DMS 273 (cell line): ENCODE results near the gene ARID3B.
"Not testable (repeated sequence)": the region's sequence is repeated elsewhere in the genome, so short reads cannot be mapped to it uniquely, and the experiment has no call there.

Source experiments
- DNase-seq: peaks from one replicate; lab custom pipeline; 2025; ENCODE audit not compliant: unreplicated experiment; lab: John Stamatoyannopoulos, UW

Gene ARID3B

DNA sequence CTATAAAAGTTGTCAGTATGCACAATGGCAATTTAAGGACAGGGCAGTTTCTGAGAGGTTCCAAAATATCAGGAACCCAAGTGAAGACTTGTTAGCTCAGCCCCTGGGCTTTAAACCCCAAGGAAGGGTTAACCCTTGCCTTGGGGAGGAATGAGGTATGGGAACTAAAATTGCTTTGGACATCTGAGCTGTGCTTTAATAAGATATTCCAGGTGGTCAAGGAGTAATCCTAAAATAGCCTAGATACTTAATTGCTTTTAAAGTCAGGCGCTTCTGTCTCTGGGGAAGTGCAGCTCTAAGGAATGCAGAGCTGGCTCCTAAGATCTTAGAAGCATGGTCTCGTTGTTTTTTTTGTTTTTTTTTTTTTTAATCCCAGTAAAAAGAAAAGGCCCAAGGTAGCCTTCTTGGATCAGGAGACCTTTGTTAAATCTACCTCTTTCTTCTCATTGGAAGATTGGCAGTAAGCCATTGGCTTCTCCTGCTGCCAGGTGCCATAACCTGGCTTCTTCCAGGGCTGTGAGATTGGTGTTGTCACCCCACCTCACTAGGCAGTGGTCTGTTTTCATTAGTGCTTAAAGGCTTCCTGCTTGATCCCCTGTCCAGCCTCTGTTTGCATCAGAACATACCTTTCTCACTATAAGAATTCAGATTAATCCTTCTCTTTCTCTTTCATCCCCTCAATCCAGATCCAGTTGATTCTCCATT, 24.5 kb downstream of the ARID3B start:
- DNase-seq: peak; percentile 10

GRCh38 chr15:74568594-74568993, 27.6 kb downstream of the ARID3B start:
- DNase-seq: no peak

- no peak for DNase-seq
These were observed 28.7 kb downstream of the ARID3B start for GRCh38 chr15:74569731-74570070.

- no peak for DNase-seq
These were observed 30.2 kb downstream of the ARID3B start for GRCh38 chr15:74571191-74571590.

DNA sequence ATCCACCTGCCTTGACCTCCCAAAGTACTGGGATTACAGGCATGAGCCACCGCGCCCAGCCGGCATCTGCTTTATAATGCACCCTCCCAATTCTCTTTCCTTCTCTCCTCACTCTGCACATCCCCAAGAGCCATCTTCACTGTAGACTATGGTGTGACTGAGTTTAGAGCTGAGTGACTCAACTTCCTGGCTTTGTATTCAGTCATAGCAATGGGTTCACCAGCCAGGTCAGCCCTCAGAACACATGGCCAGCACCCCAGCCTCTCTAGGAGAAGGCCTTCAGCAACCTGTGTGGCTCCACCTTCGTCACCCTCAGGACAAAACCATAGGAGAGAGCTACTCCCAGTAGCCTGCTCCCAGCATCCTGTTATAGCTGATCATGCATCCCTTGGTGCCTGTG, 33.0 kb downstream of the ARID3B start:
- no peak for DNase-seq

DNA sequence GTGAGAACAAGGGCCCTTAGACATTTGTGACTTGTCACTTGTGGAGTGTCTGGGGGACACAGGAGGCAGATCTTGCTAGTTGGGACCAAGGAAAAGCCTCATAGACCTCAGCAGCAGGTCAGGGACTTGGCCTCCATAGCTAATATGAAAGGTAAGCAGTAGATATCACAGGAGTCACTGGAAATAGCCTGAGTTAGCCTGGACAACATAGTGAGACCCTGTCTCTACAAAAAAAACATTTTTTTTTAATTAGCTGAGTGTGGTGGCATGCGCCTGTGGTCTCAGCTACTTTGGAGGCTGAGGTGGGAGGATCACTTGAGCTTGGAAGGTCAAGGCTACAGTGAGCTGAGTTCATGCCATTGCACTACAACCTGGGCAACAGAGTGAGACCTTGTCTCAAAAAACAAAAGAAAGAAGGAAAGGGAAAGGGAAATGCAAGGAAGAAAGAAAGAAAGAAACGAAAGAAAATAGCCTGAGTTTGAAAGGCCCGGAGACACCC, 37.5 kb downstream of the ARID3B start:
- DNase-seq: no peak

DNA sequence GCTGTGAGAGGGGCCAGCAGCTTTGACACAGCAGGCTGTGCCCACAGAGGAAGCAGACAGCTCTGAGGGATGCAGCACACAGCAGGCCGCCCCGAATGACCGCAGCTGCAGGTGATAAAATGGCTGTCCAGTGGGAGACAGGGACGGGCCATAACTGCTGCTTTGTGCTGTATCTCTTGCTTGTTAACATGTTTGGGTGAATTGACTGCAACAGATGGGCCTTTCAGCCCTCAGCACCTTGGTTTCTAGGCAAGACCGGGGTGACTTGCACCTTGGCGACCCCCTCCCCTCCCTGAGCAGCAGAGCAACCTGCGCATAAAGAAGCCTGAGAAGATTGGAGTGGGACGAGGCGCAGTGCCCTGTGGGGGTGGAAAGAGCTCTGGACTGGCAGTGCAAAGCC, 38.0 kb downstream of the ARID3B start:
- no peak for DNase-seq

- DNase-seq: peak; percentile 82
These were observed 39.7 kb downstream of the ARID3B start for GRCh38 chr15:74580538-74581350.

- no peak for DNase-seq
These were observed 43.2 kb downstream of the ARID3B start for GRCh38 chr15:74584204-74584603.

GRCh38 chr15:74584779-74585178, 43.8 kb downstream of the ARID3B start:
- no peak for DNase-seq

DNA sequence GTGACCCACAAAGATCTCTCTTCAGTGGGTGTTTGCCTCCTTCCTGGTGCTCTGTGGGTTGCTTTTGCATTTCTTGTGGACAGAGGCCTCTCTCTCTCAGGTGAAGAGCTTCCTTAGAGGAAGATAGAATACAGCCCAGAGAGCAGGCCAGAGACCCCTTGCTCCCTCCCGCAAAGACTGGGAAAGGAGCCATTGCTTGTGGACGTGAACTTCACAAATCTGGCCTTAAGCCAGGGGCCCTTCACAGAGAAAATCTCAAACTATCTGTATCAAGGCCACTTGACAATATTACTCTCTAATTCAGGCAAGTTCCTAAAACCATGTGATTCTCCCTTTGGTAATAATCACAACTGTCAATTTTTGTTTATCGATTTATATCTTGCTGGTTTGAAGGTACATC, 44.2 kb downstream of the ARID3B start:
- no peak for DNase-seq

DNA sequence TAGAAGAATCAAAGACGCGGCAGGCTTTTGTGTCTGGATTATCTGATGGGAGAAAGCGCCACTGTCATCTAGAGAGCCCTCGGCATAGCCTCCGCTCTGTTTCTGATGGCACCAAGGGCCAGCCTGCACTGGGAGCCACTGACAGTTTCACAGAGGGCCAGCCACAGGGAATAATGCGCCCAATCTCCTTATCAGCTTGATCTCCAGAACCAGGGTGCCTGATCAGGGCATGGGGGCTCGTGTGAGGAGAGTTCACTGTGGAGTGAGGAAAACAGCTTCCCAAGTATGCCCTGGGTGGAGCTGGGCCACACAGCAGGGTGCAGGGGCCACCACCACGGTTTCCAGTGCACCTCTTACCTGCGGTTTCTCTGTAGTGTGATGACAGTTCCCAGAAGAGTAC, 44.8 kb downstream of the ARID3B start:
- DNase-seq: no peak

DNA sequence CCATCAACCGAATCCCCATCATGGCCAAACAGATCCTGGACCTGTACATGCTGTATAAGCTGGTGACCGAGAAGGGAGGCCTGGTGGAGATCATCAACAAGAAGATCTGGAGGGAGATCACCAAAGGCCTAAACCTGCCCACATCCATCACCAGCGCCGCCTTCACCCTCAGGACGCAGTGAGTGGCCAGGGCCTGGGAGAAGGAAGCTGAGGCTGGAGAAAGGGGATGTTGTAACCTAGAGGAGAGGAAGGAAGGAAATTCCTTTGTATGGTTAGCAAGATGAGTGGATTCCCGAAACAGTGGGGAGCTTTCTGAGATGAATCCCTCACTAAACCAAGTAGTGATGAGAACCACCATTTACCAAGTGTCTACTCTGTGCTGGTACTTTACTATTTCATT, 48.8 kb downstream of the ARID3B start:
- no peak for DNase-seq

- DNase-seq: no peak
These were observed 51.2 kb downstream of the ARID3B start for GRCh38 chr15:74592222-74592621.

GRCh38 chr15:74593122-74593521, 52.1 kb downstream of the ARID3B start:
- DNase-seq: no peak

DNA sequence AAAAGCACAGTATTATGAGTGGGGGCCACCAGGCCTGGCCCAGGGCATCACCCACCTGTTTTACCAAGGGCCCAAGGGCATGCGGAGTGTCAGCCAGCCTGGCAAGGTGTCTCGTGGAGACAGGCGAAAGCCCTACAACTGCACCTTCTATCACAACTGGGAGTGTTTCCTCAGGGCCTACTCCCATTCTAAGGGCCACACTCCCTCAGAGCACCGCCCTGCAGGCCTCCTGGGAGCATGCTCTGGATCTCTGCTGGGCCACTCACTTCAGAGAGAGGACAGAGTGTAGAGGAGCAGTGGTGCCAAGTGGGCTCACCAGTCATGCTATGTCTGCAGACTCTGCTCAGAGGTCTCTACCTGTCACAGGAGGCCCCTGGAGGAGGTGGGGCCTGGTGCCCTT, 53.4 kb downstream of the ARID3B start:
- DNase-seq: no peak

- DNase-seq: no peak
These were observed 54.3 kb downstream of the ARID3B start for GRCh38 chr15:74595271-74595670.

DNA sequence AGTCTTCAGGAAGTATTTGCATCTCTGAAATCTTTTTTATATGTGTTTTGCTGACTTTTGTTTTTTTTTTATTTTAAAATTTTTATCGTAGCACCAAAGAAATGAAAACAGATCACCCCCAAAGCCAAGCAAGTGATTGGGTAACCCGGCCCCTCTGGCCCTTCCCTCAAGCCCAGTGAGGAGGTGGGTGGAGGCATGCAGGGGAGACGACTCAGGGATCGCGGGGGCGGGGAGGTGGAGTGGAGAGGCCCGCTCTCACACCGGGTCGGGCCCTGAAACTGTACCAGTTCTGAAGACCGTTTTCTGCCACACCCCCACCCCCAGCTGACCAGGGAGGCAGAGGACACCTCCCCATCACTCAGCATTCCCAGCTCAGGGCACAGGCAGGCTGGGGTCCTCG, 55.7 kb downstream of the ARID3B start:
- DNase-seq: not testable (repeated sequence)

GRCh38 chr15:74597146-74597705, 56.2 kb downstream of the ARID3B start:
- not testable (repeated sequence) for DNase-seq

- DNase-seq: peak; percentile 66
These were observed 57.3 kb downstream of the ARID3B start for GRCh38 chr15:74598126-74598842.

GRCh38 chr15:74599156-74599555, 58.1 kb downstream of the ARID3B start:
- no peak for DNase-seq
